ENCODE measurements around the gene TNK2. TPM values are rescaled to one million over a fixed set of nuclear protein-coding genes. Genes with fewer than 3 reads are reported as not detected.
"Not testable (repeated sequence)": the region's sequence is repeated elsewhere in the genome, so short reads cannot be mapped to it uniquely, and the experiment has no call there.

The TNK2 gene
- total RNA-seq (10 to 100 TPM in 6 of 9 donors, 1 to 10 TPM in 3; 3.4 to 48.5 (median 24.5) TPM), polyA plus RNA-seq (100 to 1,000 TPM in 1 of 3 donors, 10 to 100 TPM in 1, 1 to 10 TPM in 1; 6.1 to 161 (median 65.4) TPM)
- long read RNA-seq, donor 1 = 0 reads
- long read RNA-seq, donor 2 = 0 reads
- long read RNA-seq, donor 3 = 0 reads
- long read RNA-seq, donor 4, partial matches to known transcripts = 1 of 1 reads
- long read RNA-seq, donor 4, other reads (novel, unspliced or antisense) = 0 of 1 reads
- long read RNA-seq, donor 5, partial matches to known transcripts = 1 of 4 reads
- long read RNA-seq, donor 5, other reads (novel, unspliced or antisense) = 2 of 4 reads
- long read RNA-seq, donor 6, partial matches to known transcripts = 1 of 2 reads
- long read RNA-seq, donor 6, other reads (novel, unspliced or antisense) = 0 of 2 reads
- long read RNA-seq, donor 7 = 0 reads
- long read RNA-seq, donor 8 = 0 reads
- long read RNA-seq, donor 9 = 0 reads
- long read RNA-seq, donor 10 = 0 reads

DNA sequence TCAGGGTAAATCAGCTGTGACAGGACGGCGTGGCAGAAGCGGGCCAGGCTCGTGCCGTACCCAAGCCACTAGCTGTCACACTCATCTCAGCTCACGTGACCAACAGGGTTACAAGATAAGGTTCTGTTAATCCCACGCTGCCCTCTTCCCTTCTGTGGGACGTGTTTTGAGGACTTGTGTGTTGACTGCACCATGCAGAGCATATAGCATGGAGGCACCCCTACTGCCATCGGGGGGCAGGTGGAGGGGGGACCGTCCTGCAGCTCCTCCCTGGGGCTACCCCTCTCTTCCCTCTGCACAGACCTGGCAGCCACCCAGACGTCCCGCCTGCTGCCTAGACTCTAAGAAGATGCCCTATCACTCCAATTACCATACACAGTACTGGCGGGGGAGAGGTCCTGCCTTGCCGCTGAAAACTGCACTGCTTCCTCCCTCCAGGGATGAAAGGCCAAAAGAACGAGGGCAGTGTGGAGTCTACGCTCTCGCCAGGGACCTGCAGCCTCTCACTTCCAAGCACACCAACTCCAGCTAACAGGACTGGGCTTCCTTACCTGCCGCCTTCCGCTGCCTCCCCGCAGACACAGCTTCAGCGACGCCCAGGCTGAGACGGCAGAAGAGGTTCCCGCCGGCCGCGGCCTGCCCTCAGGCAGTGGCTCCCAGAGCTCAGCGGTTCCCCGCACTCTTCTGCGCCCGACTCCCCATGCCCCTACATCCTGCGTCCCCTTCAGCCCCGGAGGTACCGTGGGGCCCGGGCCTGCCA lies at the start of gene TNK2:
TSS of gene TNK2 (minus strand) at position 618 of the 760 bp plus-strand sequence. CDS start 19,963 bp downstream, outside the sequence.
- peak; percentile 55 to 86 (median 69) for DNase-seq
- WGBS, 4 donors = 0 to 7% (median 3%) methylated on average over 8 to 35 of the region's 35 CpGs
- Histone ChIP-seq H3K27ac (peak within 1 kb of the TSS in 2 of 5 donors; percentile 70 to 78), H3K27me3 (no peaks in the 10 kb centered on the region), H3K9me3 (replicated peaks in 1 of 3) (no peaks in the 10 kb centered on the region), H3K4me1 (replicated peaks in 1 of 2) (peaks cover 14 to 16% of the 10 kb centered on the region in 2 donors), H3K36me3 (replicated peaks in 1 of 2) (no peaks in the 10 kb centered on the region), H3K4me3 (peak within 1 kb of the TSS in 3 of 4 donors; percentile 26 to 91 (median 45))
- intact Hi-C loops (cut with DNase I) = no loop called here
- TF ChIP-seq POLR2A (IDR thresholded peaks at IDR 0.05) = no peak
- TF ChIP-seq, protein P1, sequence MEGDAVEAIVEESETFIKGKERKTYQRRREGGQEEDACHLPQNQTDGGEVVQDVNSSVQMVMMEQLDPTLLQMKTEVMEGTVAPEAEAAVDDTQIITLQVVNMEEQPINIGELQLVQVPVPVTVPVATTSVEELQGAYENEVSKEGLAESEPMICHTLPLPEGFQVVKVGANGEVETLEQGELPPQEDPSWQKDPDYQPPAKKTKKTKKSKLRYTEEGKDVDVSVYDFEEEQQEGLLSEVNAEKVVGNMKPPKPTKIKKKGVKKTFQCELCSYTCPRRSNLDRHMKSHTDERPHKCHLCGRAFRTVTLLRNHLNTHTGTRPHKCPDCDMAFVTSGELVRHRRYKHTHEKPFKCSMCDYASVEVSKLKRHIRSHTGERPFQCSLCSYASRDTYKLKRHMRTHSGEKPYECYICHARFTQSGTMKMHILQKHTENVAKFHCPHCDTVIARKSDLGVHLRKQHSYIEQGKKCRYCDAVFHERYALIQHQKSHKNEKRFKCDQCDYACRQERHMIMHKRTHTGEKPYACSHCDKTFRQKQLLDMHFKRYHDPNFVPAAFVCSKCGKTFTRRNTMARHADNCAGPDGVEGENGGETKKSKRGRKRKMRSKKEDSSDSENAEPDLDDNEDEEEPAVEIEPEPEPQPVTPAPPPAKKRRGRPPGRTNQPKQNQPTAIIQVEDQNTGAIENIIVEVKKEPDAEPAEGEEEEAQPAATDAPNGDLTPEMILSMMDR (IDR thresholded peaks at IDR 0.05) = no peak

DNA sequence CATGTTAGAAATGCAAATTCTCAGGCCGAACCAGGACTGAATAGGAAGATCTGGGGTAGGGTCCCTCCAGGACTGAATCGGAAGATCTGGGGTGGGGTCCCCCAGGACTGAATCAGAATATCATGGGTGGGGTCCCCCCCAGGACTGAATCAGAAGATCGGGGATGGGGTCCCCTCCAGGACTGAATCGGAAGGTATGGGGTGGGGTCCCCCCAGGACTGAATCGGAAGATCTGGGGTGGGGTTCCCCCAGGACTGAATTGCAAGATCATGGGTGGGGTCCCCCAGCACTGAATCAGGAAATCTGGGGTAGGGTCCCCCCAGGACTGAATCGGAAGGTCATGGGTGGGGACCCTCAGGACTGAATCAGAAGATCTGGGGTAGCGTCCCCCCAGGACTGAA lies 48.2 kb upstream of the TNK2 start:
- Histone ChIP-seq H3K36me3 (replicated peaks in 1 of 2) (peaks cover 0 to 9% of the 10 kb centered on the region in 2 donors), H3K27ac (no peak overlapping the region), H3K4me3 (no peak overlapping the region), H3K27me3 (no peaks in the 10 kb centered on the region), H3K4me1 (replicated peaks in 1 of 2) (no peaks in the 10 kb centered on the region), H3K9me3 (replicated peaks in 1 of 3) (no peaks in the 10 kb centered on the region)
- WGBS, 4 donors = 92 to 98% (median 96%) methylated on average over 5 to 7 of the region's 7 CpGs
- intact Hi-C loops (cut with DNase I) = no loop called here
- peak in 1 of 7 donors; percentile 31 for DNase-seq
- TF ChIP-seq, protein P1 (IDR thresholded peaks at IDR 0.05) = no peak
- TF ChIP-seq POLR2A (IDR thresholded peaks at IDR 0.05) = no peak

DNA sequence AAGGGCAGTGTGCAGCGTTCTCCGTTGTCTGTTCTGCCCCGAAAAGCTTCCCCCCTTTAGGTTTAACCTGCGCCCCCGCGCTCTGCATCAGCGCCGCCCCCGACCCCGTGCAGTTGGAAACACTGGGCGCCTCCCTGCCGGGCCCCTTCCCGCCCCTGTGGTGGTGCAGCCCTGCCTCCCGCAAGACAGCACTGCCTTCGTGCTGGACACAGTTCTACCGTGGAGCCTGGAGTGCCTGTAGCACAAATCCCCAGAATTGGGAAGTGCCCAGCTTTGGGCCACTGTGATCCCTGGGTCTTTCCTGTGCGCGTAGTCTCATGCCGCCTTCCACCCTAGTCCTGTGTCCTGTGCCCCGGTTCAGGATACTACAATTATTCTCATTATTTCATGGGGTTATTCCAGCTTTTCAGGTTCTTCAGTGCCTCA lies 47.1 kb upstream of the TNK2 start:
- WGBS, 4 donors = 43 to 65% (median 49%) methylated on average over 8 to 20 of the region's 20 CpGs
- intact Hi-C loops (cut with DNase I) = not testable (repeated sequence)

DNA sequence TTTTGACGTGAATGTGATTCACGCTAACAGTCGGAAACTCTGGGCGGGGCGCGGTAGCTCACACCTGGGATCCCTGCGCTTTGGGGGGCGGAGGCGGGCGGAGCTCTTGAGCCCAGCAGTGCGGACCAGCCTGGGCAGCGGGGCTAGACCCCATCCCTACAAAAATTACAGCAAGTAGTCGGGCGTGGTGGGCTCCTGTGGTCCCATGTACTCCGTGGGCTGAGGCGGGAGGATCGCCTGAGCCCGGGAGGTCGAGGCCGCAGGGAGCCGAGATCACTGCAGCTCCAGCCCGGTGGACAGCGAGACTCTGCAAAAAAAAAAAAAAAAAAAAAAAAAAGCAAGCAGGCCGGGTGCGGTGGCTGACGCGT lies 46.4 kb upstream of the TNK2 start:
- H3K4me1 ChIP-seq (replicated peaks in 1 of 2); H3K4me3 ChIP-seq; DNase-seq; intact Hi-C loops (cut with DNase I); H3K27me3 ChIP-seq; H3K9me3 ChIP-seq (replicated peaks in 1 of 3); H3K36me3 ChIP-seq (replicated peaks in 1 of 2): not testable (repeated sequence)
- WGBS, 4 donors = 0% methylated on average over 9 to 14 of the region's 27 CpGs; no CpG with 5 or more reads in 1 of the 4 donors
- H3K27ac ChIP-seq = peak overlapping the region in 1 of 5 donors; percentile 34

More for the DNA sequence above, 47.1 kb upstream of the TNK2 start:
- H3K4me1 ChIP-seq (replicated peaks in 1 of 2); H3K27ac ChIP-seq; H3K4me3 ChIP-seq; H3K36me3 ChIP-seq (replicated peaks in 1 of 2); H3K9me3 ChIP-seq (replicated peaks in 1 of 3); H3K27me3 ChIP-seq: not testable (repeated sequence)
- peak in 1 of 7 donors; percentile 52 for DNase-seq

Measured in adrenal gland (tissue), 19 donors.